Renal pelvis (tissue), 4 donors: ENCODE results near the gene ZDHHC8. TPM values are rescaled to one million over a fixed set of nuclear protein-coding genes. Genes with fewer than 3 reads are reported as not detected.

ENCODE experiments used
- DNase-seq: peaks from one replicate; pipeline ENCODE4 v3.0.0-alpha.2; 2013
- polyA plus RNA-seq, 3 donors: library from polyadenylated mRNA; unstranded; fragments of 120-200 nt; gene quantifications; one replicate each; pipeline ENCODE4 v1.2.1, GENCODE V29; 2013; ENCODE audit not compliant: insufficient read length in 3 of 3

Gene ZDHHC8
- polyA plus RNA-seq, 3 donors, result 50.6 to 59.7 (median 51.6) TPM

DNA sequence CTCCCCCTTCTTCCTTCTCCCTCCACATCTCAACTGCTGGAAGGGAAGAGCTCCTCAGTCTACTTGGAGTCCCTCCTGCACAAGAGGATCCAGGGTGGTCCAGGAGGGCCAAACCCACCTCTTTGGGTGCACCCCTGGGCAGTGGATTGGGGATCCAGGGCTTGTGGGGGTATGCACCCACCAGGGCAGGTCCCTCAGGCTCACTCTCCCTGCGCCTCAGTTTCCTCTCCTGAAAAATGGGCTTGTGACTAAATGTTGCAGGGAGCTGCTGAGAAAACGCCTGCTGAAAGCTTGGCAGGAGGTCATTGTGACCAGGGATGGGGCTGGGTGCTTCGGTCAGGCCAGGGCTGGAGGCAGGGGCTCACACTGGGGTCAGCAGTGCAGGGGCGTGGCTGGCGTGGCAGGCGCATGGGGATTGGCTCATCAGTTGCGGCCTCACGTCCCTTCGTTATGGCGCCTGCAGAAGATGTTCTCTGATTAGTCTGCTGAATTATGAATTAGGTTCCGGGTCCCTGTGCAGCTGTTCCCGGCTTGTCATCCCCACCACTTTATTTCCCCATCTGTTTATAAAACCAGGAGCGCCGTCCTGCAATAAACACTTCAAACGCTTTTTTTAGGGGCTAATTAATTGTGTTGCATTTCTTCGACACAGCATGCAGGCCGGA, 44.9 kb downstream of the ZDHHC8 start:
- no peak for DNase-seq

DNA sequence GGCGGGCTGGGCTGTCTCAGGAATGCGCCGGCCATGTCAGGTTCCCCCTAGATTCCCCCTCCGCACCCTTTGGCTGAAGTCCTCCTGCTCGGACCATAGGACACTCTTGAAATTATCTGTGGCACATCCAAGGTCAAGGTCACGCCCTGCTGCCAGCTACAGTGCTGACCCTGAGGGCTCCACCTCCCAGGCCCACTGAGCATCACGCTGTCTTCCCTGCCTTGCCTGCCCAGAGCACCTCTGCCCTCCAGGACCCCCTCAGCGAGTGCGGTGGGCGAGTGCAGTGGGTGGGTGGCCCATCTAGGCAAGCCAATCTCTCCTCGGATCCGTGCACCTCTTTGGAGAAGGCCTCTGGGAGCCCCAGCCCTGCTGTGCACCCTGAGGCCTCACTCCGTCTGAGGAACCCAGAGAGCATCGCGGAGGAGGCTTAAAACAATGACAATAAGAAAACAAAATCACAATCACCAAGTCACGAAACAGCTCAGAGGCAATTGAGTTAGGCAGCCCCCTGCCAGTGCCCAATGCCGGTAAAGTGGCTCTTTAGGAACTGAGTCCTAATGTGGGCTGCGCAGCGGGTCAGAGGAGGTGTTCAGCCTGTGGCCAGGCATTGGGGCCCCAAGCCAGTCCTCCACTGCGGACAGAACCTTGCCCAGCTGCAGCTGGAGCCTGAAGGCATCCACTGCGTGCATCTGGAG, 45.8 kb downstream of the ZDHHC8 start:
- no peak for DNase-seq

DNA sequence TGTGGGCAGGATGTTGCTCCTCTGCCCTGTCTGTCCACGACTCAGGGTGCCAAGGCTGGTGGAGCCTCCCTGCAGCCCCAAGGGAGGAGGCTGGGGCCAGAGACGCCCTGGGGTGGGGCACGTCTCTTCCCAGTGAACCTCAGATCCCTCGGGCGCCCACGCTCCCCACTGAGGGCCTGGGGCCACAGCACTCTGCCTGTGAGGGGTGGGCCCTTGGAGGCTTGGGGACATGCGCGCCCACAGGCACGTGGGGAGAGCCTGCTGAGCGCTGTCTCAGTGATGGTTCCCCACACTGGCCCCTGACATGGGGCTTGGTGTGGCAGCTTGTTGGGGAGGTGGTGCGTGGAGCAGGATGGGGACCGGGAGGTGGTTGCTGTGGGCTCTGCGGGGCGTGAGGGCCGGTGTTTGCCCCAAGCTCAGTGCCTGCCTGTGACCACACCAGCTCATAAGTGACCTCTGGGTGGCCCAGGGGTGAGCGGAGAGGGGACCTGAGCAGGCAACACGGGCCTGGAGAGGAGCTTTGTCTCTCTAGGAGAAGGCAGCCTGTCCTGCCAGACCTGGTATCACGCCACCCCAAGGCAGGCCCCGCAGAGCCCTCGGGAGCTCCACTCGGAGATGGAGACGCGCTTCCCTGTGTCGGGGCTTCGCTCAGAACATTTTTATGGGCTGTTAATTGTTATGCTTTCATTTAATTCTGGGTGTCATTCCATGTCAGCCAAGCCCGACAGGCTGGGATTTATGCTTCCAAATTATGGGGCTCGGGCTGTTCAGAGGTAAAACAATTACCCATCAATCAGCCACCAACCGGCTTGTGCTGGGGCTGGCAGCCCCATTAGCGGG, 46.7 kb downstream of the ZDHHC8 start:
- DNase-seq, result no peak

DNA sequence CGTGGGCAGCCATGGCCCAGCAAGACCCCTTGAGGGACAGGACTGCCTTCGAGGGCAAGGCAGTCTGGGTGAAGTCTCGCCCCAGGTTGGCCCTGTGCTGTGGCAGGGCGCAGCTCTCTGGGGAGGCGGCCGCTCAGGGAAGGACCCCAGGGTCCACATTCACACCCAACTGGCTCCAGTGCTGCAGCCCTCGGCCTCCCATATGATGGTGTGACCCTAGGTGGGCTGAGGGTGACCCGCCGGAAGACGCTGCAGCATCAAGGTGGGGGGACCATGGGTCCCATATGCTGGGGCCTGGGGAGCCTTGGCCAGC, 47.3 kb downstream of the ZDHHC8 start:
- DNase-seq, result no peak

DNA sequence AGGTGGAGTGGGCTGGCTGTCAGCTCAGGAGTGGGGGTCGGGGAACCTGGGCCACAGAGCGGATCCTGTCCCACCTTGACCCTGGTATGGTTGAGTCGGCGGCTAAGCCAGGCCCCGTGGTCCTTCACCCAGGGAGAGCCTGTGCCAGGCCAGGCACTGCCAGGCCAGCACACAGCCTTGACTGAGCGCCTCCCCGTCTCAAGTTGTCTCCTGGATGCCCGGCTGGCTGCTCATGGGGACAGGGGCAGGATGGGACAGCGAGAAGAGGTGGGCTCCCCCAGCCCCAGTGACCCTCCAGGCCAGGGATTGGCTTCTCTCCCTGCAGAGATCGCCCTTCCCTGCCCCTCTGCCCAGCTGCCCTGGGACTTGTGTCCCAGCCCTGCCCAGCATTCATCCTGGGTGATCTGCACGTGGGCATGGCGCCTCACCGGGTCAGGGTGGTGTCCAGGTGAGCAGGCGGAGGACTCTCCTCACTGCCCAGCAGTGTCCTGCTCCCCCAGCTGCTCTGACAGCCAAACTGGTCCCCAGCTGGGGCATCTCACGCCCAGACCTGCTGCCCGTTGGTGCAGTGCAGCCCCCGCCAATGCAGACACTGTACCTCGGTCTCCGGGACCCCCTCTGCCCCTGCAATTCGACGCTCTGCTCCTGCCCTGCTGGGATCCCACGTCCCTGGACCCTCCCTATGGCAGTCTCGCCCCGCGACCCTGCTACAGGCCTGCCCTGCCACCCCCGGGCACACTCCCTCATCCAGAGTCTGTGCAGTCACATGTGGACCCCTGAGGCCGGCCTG, 48.0 kb downstream of the ZDHHC8 start:
- no peak for DNase-seq

DNA sequence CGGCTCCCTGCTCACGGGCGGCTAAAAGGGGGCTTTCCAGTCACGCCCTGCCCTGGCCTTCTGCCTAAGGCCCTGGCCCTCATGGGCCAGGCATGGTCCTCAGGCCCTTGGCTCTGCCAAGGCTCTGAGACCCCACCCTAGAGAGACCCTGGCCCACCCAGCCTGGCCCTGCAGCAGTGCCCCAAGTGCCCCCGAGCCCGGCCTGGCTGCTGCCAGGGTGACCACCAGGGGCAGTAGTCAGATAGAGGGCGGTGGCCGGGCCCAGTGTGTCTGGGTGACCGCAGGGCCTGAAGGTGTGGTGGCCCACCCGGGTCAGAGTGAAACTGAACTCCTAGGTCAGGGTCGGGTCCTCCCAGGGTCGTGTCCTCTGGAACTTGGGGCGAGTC, 48.6 kb downstream of the ZDHHC8 start:
- DNase-seq, result no peak

DNA sequence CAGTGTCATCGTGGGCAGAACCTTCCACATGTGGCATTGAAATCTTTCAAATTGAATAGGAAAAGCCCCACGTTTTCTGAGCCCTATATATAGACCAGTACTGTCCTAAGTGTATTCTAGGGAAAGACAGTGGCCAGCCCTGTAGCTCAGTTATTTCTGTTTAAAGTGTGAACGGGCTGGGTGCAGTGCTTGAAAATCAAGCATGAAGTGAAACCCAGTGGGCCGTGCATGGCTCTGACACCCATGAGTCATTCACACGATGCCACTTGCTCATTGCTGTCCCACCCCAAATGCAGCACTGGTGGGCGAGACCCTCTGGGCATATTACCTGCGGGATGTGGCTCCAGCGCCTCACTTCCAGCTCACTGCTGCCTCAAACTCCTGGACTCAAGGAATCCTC, 49.0 kb downstream of the ZDHHC8 start:
- DNase-seq, result no peak

DNA sequence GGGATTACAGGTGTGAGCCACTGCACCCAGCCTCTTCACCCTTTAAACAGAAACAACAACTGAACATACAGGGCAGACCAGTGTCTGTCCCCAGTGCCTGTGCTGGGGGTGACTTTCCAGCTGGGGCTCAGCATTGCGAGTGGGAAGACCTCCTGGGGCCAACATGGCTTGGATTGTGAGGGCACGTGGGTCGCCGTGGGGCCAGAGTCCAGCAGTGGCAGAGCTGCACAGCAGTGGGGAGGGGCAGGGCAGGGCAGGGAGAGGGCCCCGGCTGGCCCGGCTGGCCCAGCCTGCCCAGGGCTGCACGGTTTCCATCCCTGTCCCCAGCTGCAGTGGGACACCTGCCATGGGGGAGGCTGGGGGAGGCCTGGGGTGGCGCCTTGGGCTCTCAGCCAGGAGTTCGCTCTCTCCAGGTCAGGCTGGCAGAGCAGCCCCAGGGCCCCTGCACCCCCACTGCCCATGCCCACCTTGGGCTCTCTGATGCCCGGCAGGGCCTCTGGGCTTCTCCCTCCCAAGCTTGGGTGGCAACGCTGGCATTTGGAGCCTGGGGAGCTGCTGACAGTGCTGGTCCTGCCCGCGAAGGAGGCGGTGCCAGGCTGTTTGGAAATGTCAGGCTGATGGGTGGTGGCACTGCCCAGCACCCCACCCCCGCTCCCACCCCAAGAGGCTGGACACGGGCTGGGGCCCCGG, 49.7 kb downstream of the ZDHHC8 start:
- no peak for DNase-seq

DNA sequence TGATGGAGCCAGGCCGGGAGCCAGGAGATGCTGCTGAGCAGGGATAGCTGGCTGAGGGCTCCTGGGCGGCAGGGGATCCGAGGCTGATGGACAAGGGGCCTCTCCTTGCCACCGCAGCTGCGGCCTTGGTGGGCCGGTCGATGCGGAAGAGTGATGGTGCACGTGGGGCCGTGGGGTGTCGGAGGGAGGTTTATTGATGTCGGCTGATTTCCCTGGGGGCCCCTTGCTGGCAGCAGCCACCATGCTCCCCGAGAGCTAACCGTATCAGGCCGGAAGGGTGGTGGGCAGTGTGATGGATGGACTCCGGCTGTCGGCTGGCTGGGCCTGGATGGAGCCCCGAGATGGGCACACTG, 50.3 kb downstream of the ZDHHC8 start:
- DNase-seq, result no peak

DNA sequence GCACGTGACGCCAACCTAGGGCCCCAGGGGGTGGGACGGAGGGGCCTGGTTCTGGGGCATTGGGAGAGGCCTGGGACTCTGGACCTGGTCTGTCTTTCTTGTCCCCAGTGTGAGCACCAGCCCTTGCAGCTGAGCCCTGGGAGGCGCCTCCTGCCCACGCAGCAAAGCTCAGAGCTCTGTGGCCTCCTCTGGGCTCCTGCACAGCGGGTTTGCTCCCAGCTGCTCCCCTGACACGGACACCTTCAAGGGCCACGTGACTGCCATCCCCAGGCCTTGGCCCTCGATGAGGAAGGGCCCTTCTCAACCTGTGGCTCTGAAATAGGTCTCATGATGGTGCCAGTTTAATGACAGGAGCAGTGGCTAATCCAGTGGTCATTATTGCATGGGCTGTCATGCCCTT, 50.8 kb downstream of the ZDHHC8 start:
- DNase-seq, result no peak

DNA sequence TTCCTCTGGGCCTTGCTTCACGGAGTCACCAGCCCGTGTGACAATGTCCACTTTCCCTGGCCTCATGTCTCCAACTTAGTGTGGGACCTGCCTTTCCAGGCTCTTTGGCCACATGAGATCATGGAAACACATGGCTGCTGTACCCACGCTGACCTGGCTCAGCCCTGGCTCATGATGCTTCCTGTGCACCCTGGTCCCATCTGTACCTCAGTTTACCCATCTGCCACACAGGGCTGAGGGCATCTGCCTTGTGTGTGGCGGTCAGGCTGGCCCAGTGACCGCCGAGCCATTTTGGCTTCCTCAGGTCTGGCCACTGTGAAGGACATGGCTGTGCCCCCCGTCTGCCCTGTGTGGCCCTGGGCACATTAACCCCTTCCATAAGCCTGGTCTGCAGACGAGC, 51.5 kb downstream of the ZDHHC8 start:
- no peak for DNase-seq

DNA sequence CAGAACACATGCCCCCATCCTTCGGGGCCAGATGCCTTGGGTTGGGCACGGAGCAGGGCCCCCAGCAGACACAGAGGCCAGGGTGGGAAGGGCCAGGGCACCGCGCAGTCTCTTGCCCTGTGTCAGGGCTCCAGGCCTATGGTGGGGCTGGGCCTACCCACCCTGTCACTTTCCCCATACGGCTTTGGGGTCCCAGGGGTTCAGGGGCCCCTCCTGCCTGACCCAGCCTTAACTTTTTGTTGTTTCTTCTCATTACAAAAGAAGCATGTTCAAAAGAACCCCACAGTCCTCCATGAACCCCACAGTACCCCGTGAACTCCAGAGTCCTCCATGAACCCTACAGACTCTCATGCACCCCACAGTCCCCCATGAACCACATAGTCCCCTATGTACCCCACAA, 52.2 kb downstream of the ZDHHC8 start:
- no peak for DNase-seq

DNA sequence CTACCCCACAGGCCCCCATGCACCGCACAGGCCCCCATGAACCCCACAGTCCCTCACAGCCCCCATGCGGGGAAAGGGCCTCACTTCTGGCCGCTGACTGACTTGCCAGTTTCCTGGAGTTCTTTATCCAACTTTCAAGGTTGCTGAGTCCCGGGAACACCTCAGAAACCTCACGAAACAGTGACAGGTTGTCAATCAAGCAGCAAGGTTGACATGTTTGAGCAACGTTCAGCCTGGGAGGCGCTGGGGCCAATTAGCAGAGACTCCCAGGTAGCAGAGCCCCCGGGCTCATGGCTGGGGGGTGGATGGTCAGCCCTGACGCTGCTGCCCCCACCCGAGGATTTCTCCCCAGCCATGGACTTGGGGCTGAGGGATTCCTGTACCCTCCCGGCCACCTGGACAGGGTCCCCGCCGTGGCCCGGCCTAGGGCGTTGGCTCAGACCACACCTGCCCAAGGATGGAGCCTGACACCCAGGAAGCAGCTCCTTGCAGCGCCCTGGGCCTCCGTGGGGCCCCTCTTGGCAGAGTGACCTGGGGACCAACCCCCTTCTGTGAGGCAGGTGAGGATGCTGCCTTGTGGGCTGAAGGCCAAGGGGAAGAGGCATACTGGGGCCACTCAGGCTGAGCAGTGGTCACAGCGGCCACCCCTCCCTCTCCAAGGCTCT, 53.0 kb downstream of the ZDHHC8 start:
- DNase-seq, result no peak

DNA sequence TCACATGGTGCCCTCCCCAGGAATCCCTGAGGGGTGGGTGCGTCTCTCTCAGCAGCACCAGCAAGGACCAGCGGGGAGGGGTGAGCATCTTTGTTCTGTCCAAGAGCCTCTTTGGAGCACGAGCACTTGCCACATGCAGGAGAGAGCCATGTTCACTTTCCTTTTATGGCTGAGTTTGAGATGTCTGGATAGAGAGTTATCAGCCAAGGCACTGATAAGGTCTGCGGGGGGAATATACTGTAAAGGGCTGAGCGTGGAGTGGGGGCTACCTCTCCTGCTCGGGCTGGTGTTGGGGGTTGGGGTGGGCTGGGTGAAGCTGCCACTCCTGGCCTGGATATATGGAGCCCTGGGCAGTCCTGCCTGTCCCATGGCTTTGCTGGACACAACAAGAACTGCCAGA, 54.1 kb downstream of the ZDHHC8 start:
- DNase-seq, result no peak

DNA sequence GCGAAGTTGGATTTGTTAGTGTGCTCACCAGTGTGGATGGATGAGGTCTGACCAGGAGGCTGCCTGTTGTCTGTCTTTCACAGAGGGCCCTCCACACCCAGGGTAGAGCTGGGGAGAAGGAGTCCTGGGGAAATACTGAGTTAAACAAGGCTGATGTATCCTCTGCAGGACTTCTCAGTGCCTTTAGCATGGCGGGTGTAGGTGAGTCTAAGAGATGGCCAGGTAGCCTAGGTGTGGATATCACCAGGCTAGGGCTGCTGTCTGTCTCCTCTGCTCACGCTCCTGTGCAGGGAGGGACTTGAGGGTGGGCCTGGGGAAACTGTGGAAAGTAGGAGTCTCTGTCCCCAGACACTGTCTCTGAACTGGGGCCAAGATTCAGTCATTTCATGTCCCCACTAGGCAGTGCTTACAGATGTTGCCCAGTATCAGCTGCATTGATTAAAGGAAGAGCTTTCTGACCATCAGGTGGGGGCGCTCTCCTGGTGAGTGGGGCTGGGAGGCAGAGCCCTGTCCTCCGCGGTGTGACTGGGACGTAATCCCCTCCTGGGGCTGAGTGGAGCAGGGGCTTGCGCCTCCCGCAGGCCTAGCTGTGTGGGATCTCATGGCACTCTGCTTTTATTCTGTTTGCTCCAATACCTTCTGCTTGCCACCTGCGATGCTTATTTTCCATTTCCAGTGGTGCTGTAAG, 54.7 kb downstream of the ZDHHC8 start:
- no peak for DNase-seq

DNA sequence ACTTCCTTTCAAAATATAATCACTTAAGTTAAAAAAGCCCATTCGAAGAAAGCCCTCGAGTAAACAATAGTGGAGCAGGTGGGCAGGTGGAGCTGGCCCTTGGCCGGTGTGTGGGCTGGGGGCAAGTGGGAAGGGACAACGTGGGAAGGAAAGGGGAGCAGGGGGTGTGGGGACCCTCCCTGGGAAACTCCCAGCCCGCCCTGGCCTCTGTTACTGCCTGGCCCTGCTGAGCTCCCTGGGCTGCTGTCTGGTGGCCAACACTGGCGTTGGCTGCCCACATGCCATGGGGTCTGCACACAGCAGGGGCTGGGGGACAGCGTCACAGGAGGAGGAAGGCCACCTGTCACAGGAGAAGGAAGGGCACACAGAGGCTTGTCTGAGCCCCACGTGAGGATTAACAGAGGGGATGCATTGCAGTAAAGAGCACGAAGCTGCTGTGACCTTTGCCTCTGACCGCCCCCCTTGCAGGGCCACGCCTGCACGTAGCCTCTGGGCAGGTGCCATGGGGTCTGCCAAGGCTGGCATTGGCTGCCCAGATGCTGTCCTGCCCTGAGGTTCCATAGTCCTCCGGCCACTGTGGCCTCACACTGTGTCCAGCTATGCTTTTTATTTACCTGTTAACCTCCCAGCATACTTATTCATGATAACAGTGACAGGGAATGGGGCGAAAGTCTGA, 55.4 kb downstream of the ZDHHC8 start:
- no peak for DNase-seq

DNA sequence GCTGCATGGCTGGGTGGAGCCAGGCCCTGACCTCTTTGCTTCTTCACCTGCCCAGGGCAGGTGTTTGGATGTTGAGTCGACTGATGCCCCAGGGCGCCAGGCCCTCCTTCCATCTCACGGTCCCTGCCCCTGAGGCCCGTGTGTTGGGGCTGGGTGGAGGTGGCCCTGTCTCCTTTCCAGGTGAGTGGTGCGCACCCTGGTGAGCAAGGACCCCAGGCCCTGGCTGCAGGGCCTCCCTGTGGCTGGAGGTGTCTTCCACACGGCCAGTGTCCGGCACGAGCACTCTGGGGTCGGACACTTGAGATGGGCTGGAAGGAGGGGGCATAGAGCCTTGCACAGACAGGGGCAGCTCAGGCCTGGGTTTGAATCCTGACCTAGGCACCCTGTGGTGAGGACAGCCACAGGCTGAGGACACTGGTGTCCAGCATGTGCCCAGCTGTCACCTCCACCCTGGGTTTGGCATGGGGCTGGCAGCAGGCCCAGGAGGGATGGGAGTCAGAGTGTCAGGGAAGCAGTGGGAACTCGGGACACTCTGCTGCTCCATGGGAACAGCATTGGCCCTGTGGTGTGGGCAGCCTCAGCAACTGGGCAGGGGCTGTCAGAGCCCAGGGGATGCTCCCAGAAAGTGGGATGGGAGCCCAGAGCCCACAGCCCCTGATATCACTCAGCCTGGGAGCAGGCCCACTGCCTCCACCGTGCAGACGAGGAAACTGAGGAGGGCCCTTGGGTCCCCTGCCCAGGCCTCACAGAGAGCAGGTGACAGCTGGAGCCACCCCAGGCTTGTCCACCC, 56.4 kb downstream of the ZDHHC8 start:
- DNase-seq, result no peak

DNA sequence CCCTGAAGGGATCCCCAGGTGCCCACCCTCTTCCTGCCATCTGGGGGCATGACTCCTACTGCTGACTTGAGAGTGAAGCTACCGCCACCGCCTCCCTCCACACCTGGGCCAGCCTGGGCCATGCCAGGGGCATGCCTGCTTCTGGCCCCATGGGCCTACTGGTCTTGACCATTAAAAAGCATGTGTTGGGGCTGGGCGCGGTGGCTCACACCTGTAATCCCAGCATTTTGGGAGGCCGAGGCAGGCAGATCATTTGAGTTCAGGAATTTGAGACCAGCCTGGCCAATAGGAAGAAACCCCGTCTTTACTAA, 56.9 kb downstream of the ZDHHC8 start:
- no peak for DNase-seq

DNA sequence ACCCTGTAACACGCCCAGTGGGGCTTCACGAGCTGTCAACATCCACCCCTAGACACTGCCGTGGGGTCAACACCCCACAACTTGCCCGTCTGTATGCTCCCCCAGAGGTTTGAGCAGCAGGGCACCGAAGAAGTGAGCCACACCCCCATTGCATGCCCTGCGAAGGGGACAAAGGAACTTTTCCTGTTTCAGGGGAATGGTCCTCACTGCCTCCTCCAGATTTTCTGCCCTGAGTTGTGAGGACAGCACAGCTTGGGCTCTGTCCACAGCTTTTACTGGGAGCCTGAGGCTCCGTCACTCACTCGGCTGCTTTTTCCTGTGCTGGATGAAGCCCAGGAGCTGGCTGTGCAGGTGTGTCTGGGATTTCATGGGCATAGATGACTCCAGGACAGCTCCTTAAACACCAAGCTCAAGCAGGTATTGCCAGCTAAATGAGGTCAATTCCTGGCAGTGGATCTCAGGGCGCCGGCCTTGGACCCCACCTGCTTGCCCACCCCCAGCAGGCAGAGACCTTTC, 59.5 kb downstream of the ZDHHC8 start:
- no peak for DNase-seq
